AG09319 (cell line): ENCODE data around the gene PKIG.

Source experiments
- DNase-seq: peaks from one replicate; pipeline ENCODE4 v3.0.0-alpha.2; 2010; ENCODE audit warnings: low read depth; ENCODE audit errors: extremely low read depth
- CTCF ChIP-seq: IDR thresholded peaks from 2 replicates; pipeline ENCODE4 v1.5.1; 2011; ENCODE audit warnings: low read depth, mild to moderate bottlenecking, inconsistent platforms, low read length, moderate library complexity

The PKIG gene

GRCh38 chr20:44646023-44646640 lies 63.8 kb downstream of the PKIG start:
- no peak for DNase-seq
- no peak for TF ChIP-seq CTCF

GRCh38 chr20:44646641-44647274 lies 64.4 kb downstream of the PKIG start:
- no peak for DNase-seq
- TF ChIP-seq CTCF, result no peak

GRCh38 chr20:44648068-44648467 lies 65.7 kb downstream of the PKIG start:
- no peak for TF ChIP-seq CTCF

GRCh38 chr20:44648579-44648978 lies 66.2 kb downstream of the PKIG start:
- no peak for DNase-seq

More at GRCh38 chr20:44648068-44648467, 65.7 kb downstream of the PKIG start:
- no peak for DNase-seq

GRCh38 chr20:44649126-44649525 lies 66.7 kb downstream of the PKIG start:
- DNase-seq, result no peak
- TF ChIP-seq CTCF, result no peak

More at GRCh38 chr20:44648579-44648978, 66.2 kb downstream of the PKIG start:
- no peak for TF ChIP-seq CTCF

- DNase-seq, result no peak
- no peak for TF ChIP-seq CTCF
Measured at GRCh38 chr20:44649976-44650375, 67.6 kb downstream of the PKIG start.

- DNase-seq, result no peak
- no peak for TF ChIP-seq CTCF
Measured at GRCh38 chr20:44650771-44651433, 68.5 kb downstream of the PKIG start.
